HFFc6 (cell line): Measurements from ENCODE around the gene SRRT. TPM values are rescaled to one million over a fixed set of nuclear protein-coding genes. Genes with fewer than 3 reads are reported as not detected.

Experiments used
- DNase-seq: peaks from one replicate; pipeline ENCODE4 v3.0.0-alpha.2; 2018
- H3K27ac Mint-ChIP-seq: 2 replicates; pipeline ENCODE4 v1.8.0; 2020; ENCODE audit warnings: mild to moderate bottlenecking, mixed read lengths
- H3K27me3 Mint-ChIP-seq: 2 replicates; pipeline ENCODE4 v1.8.0; 2021; ENCODE audit warnings: mild to moderate bottlenecking, moderate library complexity, mixed read lengths; ENCODE audit not compliant: insufficient read depth
- H3K36me3 Mint-ChIP-seq: 2 replicates; pipeline ENCODE4 v1.8.0; 2021; ENCODE audit warnings: low read depth, mixed read lengths
- H3K4me1 Mint-ChIP-seq: 2 replicates; pipeline ENCODE4 v1.8.0; 2020; ENCODE audit warnings: low read depth, mixed read lengths
- H3K4me3 Mint-ChIP-seq: 2 replicates; pipeline ENCODE4 v1.8.0; 2020; ENCODE audit warnings: mild to moderate bottlenecking, moderate library complexity, mixed read lengths
- H3K9me3 Mint-ChIP-seq: 2 replicates; pipeline ENCODE4 v1.8.0; 2020; ENCODE audit warnings: mild to moderate bottlenecking, mixed read lengths
- CTCF ChIP-seq: fragments of 200-600 bp; sonication (generic); IDR thresholded peaks from 2 replicates; pipeline ENCODE4 v1.5.0; 2021; ENCODE audit warnings: antibody characterized with exemption, mild to moderate bottlenecking
- total RNA-seq, 6 experiments: library from RNA; stranded (reverse); fragmentation: NEBNext Ultra II Directional; extraction: Animal tissue kit (Norgen Biotek cat#: 25700); gene quantifications; 2 replicates in 1 of 6; 3 replicates in 5 of 6; pipeline ENCODE4 v1.2.3, GENCODE V29; 2021

SRRT gene
- total RNA-seq, 6 experiments from 2014 or later: 111 to 154 (median 133) TPM

- Mint-ChIP-seq H3K4me1 (peaks cover 28% of the 10 kb centered on the region), H3K27me3 (peaks cover 29% of the 10 kb centered on the region), H3K4me3 (peak within 1 kb of the TSS; percentile 91), H3K9me3 (no peaks in the 10 kb centered on the region), H3K36me3 (no peaks in the 10 kb centered on the region), H3K27ac (peak within 1 kb of the TSS; percentile 59)
- peak; percentile 49; the same call in 1 of the 2 replicates for TF ChIP-seq CTCF
- DNase-seq: peak; percentile 33
Observed at GRCh38 chr7:100827330-100828226, 47.3 kb upstream of the SRRT start, which contains the start of gene EPHB4. TSS of gene EPHB4 (minus strand) at chr7:100827523. CDS start at chr7:100827030, 493 bp downstream.

GRCh38 chr7:100829150-100829716 lies 45.7 kb upstream of the SRRT start:
- H3K4me3 Mint-ChIP-seq: no peak overlapping the region
- H3K27ac Mint-ChIP-seq: no peak overlapping the region
- H3K36me3 Mint-ChIP-seq: no peaks in the 10 kb centered on the region
- peaks cover 28% of the 10 kb centered on the region for H3K4me1 Mint-ChIP-seq
- no peak for TF ChIP-seq CTCF
- H3K27me3 Mint-ChIP-seq: peaks cover 25% of the 10 kb centered on the region
- H3K9me3 Mint-ChIP-seq: no peaks in the 10 kb centered on the region
- no peak for DNase-seq

DNA sequence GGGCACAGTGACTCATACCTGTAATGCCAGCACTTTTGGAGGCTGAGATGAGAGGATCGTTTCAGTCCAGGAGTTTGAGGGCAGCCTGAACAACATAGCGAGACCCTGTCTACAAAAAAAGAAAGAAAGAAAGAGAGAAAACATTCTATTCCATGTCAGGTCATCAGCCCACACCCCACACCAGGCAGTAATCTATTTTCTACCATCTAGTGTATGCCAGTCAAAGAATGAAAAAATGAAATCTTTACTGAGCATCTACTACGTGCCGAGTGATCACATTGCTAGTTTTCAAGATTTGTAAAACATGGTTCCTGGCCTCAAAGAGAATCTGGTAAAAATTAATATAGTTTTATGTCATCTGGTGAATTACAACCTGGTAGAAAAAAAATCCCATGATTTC lies 44.5 kb upstream of the SRRT start:
- no peak for TF ChIP-seq CTCF
- Mint-ChIP-seq H3K27ac (no peak overlapping the region), H3K4me3 (no peak overlapping the region), H3K27me3 (peaks cover 25% of the 10 kb centered on the region), H3K36me3 (no peaks in the 10 kb centered on the region), H3K4me1 (peaks cover 18% of the 10 kb centered on the region), H3K9me3 (no peaks in the 10 kb centered on the region)
- no peak for DNase-seq

DNA sequence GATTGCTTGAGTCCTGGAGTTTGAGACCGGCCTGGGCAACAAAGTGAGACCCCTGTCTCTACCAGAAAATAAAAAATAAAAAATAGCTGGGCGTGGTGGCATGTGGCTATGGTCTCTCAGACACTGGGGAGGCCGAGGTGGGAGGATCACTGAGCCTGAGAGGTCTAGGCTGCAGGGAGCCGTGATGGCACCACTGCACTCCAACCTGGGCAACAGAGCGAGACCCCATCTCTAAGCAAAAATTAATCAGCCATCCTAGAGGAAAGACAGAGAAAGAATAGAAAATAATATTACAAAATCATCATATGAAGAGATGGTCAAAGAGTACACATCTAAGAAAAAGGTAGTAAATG lies 42.6 kb upstream of the SRRT start:
- no peak for DNase-seq
- H3K4me3 Mint-ChIP-seq: no peak overlapping the region
- H3K4me1 Mint-ChIP-seq: peaks cover 11% of the 10 kb centered on the region

More for the DNA sequence above, 42.6 kb upstream of the SRRT start:
- Mint-ChIP-seq H3K9me3 (no peaks in the 10 kb centered on the region), H3K27me3 (peaks cover 14% of the 10 kb centered on the region), H3K27ac (no peak overlapping the region), H3K36me3 (no peaks in the 10 kb centered on the region)
- TF ChIP-seq CTCF: no peak
